GM18511 (cell line): ENCODE data around the gene LRP1B.
"Not testable (repeated sequence)": the region's sequence is repeated elsewhere in the genome, so short reads cannot be mapped to it uniquely, and the experiment has no call there.

Experiments
- ATAC-seq: cut with Tn5 transposase; IDR thresholded peaks from one replicate; pipeline ENCODE4 v1.9.1; 2021; ENCODE audit warnings: mild to moderate bottlenecking, moderate library complexity; ENCODE audit not compliant: unreplicated experiment

LRP1B gene

DNA sequence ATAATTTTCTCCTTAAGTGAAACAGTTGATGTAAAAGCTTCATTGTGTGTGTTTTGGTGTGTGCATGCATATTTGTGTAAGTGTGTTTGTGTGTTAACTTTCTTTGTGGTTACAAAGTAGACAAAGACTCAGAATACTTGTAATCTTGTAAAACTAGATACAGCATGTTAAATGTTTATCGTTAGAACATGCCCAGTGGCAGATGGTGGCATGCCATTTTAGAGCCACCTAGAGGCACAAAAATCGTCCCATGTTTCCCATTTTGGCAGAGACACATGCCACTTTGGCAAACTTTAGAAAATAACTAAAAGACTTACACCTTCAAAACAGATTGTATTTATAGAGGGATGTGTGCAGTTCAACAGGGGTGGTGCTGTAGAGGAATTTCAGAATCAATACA lies 224.1 kb downstream of the LRP1B start:
- no peak for ATAC-seq

DNA sequence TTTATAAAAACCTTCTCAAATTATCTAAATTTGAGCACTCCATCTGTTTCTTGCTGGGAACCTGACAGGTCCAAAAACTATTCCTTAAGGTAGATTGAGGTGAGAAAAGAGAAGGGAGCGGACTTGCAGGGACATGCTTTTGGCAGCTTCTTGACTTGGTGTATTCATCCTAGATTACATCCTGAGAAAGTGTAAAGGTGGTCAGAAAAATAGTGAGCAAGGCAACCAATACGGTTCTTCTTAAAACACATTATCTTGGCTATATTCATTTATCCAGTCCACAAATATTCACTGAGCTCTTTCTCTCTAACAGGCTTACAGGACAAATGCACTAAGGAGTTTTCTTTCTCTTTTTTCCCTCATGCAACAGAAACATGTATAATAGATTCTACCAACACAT lies 230.0 kb downstream of the LRP1B start:
- ATAC-seq = no peak

DNA sequence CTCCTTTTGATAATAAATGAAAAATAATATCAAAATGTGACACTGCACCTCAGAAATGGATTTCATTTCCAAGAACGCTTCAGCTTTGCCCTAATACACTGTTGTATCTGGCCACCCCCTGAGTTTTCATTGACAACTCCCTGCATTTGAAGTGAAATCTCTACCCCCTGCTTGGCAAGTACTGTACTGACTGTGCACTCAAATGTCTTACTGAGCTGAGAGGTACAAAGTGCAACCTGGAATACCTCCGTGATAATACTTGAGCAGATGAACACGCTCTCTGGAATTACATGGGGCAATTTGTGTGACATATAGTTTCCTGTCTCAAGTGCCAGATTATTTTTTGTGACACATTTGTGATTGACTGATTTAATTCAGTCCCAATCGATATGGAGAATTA lies 231.1 kb downstream of the LRP1B start:
- no peak for ATAC-seq

DNA sequence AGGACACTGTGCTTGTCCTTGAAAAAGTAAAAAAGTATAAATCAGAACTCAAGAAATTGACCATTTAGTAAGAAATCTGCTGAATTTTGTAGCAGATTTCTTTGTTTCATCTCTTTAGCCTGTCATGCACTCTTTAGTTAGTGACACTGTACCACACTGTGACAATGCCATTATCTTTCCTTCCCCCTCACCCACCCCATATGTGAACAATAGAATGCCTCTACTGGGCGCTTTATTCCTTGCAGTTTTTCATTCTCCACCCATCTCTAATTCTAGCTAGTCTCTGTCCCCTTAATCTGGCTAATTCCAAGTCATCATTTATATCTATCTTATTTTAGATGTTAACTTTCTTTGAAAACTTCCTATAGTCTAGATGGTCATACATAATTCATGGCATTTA lies 241.0 kb downstream of the LRP1B start:
- ATAC-seq = no peak

DNA sequence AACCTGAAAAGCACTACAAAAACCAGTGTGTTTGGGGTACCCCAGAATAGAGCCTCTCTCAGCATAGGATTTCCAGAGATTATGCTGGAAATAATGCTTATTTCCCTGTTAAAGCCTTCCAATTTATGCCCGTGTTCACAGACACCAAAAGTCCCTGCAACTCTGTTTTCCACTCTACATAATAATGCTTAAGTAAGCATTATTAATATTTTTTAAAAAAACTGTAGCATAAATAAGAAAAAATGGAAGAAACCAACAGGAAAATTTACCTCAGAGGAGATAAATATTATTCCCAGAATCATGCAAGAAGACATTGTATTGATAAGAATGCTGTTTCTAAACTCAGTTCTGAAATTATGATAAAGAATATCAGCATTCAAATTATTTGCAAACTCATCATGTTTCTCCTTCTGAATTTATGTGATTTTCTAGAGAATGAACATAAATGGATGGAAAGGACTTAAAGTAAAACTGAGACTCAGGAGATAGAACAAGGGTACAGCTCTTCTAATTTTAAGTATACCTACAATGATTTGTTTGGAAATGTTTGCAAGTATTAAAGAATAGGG lies 241.7 kb downstream of the LRP1B start:
- ATAC-seq = no peak

DNA sequence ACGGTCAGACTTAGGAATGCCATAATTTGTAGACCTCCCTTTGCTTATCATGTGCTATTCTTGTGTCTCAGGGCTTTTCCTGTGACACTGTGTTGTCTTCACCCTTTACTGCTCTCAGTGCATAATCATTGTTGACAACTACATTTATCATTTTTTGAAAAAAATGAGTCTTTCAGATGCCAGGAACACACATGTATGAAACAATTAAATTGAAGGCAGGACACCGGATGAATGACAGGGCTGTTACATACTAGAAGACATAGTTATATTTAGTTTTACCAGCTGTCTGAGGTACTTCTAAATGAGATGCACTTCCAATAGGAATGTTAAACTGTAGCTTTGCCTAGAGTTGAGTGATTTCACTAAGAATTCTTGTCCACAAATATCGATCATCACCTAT lies 243.5 kb downstream of the LRP1B start:
- ATAC-seq = no peak

DNA sequence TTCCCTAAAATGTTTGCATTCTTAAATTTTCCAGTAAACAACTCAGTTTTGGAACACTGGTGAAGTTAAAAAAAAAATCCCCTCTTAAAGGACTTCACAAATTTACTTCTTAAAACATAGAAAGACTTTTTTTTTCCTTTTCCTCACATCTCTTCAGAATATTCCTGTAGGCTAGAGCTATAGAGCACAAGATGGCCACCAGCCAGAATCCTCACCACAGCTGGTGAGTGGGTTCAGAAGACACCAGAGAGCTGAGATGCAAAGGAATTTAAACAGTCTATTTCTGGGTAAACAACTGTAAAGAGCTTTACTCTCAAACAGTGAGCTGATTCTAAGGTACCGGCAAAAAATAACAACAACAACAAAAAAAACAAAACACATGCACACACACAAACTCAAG lies 252.8 kb downstream of the LRP1B start:
- no peak for ATAC-seq

DNA sequence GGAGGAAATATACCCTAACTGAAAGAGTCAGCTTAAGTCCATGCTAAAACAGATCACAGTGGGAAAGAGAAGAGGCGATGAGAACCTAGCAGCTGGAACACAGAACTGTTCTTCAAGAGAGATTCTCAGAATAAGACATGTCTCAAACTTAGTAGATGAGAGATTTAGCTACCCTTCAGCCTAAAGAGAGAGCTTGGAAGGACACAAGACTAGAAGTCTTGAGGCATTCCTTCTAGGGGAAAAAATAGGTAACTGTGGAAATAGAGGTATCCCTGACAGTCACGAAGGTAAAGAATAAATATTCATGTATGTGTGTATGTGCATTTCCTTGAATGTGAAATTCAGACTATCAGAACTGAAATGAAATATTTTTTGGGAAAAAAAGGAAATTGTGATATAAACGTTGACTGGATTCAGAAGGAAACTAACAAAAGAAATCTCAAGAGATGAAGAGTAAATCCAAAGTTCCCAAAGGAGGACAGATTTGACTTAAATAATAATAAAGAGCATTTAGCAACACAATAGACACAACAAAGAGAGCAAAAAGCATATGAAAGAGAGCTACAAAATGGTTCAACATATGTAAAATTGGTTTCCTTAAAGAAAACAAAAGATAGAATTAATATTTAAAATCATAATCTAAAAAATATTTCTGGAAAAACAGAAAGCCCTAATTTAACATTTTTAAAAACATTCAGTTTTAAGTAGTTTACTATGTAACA lies 258.7 kb downstream of the LRP1B start:
- no peak for ATAC-seq

DNA sequence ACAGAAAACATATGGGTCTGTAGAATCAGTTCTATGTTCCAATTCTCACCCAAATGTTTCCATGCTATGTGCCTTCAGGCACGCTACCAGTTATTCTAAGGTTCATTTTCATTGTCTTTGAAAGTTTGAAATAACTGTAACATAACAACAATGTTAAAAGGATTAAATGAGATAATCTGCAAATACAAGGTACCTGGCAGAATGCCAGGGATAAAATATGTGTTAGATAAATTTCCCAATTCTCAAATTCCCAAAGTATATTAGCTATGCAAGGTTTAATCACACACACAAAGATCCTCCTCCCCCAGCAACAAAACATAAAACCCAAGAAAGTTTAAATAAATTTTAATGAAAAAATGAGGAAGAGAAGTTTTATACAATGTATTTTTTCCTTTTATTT lies 261.2 kb downstream of the LRP1B start:
- ATAC-seq = no peak

DNA sequence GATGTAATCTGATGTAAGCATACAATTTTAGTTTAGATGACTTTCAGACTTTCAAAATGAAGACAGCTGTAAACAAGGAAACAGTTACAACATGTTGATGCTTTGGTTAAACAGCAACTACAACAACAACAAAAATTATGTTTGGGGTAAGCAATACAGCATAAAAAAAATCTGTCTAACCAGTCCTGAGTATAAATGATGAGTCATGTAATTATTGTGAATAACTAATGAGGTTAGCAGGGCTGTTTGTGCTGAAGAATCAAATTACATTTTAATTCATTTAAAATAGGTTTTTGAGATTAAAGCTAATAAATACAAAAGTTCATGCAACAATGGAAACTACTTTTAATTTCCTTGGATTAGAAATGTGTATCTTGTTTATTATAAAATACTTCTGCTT lies 266.9 kb downstream of the LRP1B start:
- no peak for ATAC-seq

DNA sequence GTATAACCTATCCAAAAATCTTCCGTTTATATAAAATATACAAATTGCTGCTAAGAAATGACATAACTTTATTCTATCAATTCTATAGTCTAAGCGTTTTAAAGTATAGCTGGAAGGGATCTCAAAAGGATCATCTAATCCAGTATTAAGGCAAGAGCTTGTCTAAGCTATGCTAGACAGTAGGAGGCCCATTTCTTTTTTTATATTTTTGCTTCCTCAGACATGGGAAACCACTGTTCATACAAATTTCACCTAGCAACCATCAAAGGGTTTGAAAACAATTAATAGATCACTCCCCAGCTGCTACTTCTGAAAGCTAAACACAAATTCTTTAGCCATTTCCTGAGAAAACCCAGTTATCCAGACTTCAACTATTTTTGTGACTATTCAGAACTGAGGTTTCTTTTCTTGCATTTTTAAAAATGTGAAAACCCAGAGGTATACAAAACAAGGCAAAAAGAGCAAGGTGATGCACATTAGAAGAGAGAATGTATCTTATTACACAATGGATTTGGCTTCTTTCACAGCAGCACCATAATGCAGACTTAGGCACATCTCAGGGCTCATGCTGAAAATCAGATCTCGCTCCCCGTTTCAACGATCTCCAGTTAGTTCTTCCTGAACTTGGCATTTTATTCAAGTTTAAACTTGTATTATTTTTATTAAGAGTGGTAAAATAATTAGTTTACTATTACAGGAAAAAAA lies 274.4 kb downstream of the LRP1B start:
- ATAC-seq = no peak

DNA sequence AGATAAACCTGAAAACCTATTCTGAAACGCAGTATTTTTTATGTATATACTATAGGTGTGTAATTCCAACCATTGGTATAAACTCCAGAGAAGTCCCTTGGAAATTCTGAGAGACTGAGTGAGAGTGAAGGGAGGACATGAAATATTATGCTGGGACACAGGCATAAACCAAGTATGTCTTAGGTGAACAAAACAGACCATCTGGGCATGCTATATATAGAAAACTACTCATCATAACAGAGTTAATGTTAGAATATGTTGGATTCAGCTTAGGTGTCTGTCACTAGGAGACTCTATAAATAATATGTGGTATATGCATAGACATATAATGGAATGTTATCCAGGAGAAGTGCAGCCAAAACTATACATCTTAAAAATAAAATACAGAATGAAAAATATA lies 282.6 kb downstream of the LRP1B start:
- no peak for ATAC-seq

DNA sequence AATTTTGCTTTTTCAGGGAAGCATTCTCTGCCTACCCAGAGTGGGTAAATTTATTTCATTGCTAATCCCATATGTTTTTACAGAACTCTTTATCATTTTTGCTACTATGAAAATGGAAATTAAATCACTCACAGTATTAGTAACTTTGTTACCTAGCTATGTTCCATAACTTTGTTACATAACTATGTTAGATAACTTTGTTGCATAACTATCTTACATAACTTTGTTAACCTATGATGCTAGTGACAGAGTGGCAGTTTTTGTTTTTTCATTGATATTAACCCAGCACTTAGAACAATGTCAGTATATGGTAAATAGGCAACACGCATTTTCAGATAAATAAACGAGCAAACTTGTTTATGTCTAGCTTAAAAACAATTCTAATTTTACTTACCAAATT lies 286.6 kb downstream of the LRP1B start:
- no peak for ATAC-seq

DNA sequence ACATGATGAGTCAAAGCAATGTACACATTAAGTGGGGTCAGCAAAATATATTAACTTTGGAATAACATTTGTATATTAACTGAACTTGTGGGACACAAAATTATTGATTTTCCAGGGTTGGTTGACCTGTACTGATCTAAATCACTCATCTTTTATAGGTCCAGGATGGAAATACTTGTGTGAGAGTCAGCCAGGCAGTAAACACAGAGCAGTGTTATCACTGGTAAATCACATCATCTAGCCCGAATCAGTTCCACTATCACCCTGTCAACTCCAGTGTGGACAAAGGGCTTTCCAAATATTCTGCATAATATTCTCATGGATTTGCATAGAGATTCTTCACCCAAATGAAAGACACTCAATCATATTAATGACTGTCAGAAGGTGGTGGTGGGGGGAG lies 295.7 kb downstream of the LRP1B start:
- ATAC-seq = no peak

DNA sequence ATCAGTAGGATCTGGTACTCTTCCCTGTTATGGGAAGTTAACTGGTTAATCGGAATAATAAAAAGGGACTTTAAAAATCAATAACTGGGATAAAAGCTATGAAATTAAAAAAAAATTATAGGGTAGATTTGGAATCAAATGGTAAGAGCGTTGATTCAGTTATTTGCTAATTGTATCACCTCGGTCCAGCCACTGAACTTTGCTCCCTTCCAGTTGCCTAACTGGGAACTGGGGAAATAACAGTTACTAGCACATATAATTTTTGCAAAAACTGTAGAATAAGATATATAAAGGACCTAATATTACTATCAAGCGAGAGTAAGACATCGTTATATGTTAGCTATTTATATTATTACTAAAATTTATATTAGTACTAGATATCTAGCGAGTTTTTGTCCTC lies 302.1 kb downstream of the LRP1B start:
- ATAC-seq = no peak

DNA sequence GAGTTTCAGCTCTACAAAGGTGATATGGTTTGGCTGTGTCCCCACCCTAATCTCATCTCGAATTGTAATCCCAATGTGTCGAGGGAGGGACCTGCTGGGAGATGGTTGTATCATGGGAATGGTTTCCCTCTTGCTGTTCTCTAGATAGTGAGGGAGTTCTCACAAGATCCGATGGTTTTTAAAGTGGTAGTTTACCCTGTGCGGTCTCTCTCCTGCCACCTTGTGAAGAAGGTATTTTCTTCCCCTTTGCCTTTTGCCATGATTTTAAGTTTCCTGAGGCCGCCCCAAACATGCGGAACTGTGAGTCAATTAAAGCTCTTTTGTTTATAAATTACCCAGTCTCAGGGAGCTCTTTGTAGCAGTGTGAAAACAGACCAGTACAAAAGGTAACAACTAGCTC lies 306.0 kb downstream of the LRP1B start:
- no peak for ATAC-seq

DNA sequence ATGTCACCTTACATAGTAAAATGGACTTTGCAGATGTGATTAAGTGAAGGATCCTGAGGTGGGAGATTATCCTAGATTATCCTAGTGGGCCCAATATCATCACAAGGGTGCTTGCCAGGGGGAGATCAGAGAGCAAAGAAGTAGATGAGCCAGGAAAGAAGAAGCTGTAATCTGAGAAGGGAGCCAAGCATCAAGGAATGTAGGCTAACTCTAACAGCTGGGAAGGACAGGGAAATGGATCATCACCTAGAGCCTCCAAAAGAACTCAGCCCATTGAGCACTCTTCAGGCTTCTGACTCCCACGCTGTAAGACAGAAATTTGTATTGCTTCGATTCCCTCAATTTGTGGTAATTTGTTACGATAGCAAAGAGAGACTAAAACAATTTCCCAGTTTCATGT lies 309.9 kb downstream of the LRP1B start:
- no peak for ATAC-seq

DNA sequence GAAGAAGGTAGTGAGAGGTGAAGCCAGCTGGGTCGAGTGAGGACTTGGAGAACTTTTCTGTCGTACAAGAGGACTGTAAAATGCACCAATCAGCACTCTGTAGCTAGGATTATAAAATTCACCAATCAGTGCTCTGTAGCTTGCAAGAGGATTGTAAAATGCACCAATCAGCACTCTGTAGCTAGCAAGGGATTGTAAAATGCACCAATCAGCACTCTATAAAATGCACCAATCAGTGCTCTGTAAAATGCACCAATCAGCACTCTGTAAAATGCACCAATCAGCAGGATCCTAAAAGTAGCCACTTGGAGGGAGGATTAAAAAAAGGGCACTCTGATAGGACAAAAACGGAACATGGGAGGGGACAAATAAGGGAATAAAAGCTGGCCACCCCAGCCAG lies 315.5 kb downstream of the LRP1B start:
- ATAC-seq = not testable (repeated sequence)

DNA sequence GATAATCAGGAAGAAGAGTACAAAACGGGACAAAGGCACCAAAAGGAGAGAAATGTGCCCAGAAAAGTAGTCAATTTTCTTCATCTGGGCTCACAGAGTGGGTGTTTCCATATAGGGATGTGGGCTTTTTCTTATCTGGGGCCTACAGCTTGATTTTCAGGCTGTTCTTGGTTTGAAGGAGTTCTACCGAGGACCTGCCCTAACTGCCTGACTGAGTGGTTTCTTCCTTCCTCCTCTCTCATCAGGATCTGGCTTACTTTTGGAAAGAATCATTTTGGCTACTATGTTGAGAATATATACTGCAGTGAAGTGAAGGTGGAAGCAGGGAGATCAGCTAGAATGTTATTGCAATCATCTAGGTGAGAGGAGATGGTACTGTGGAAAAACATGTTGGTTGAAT lies 316.7 kb downstream of the LRP1B start:
- no peak for ATAC-seq

DNA sequence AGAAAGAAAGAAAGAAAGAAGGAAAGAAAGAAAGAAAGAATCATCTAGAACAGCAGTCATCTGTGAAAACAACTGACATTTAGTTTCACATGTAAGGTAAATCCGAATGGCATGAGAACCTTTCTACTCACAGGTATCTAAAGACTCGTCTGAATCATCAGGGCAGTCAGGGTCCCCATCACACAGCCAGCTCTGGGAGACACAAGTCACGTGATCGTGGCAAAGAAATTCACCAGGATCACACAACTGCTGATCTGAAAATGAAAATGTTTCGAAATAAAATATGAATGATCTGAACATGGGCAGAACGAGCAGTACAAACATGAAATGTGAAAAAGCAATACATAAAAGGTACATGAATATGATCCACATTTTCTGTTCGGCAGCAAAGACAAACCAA lies 320.7 kb downstream of the LRP1B start:
- no peak for ATAC-seq

DNA sequence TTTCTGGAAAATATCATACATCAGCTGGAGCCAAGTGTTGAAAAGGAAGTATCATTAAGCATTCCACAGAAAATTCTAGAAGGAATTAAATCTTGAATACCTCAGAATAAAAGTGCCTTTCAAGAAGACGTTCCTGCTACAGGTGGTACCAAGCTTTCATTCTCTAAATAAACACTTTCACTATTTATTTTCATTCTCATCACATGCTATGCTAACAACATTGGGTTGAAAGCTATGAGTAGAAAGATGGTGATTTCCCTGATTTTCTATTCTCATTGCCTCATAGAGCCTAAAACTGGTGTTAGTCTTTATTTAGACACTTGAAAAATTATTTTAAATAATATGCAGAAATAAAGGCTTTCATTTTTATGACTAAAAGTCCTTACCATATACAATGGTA lies 324.7 kb downstream of the LRP1B start:
- no peak for ATAC-seq

DNA sequence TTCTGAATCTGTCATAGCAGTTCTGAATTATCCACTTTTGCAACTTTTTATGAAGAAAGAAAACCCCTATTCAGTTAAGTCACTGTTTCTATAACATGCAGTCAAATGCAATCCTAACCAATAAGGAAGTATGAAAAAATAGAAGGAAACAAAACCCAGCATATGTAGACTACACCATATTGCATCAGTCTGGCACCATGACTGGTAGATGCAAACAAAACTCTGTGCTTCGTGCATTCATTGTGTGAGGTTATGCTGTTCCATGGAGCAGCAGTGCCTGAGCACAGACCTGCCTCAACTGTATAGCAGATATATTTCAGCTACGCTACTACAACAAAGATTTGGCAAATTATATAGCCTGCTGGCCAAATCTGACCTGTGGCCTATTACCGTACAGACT lies 325.5 kb downstream of the LRP1B start:
- ATAC-seq = no peak

DNA sequence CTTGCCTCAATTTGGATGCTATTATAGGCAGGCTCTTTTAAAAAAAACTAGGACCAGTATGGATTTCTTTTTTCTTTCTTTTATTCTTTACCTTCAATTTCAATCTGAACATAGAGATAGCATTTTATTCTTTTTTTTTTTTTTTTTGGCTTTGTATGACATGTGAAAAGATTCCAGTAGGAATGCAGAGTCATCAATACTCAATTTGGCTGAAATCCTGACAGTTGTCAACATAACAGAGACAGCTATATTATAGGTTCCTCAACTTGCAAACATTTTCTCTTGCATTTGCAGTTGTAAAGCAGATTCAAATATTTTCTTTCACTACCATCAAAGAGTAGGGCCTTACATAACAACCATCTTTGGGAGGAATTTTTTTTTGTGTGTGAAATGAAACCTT lies 334.4 kb downstream of the LRP1B start:
- no peak for ATAC-seq
